Measurements from ENCODE around the gene OMP.

- TF ChIP-seq, protein P1, sequence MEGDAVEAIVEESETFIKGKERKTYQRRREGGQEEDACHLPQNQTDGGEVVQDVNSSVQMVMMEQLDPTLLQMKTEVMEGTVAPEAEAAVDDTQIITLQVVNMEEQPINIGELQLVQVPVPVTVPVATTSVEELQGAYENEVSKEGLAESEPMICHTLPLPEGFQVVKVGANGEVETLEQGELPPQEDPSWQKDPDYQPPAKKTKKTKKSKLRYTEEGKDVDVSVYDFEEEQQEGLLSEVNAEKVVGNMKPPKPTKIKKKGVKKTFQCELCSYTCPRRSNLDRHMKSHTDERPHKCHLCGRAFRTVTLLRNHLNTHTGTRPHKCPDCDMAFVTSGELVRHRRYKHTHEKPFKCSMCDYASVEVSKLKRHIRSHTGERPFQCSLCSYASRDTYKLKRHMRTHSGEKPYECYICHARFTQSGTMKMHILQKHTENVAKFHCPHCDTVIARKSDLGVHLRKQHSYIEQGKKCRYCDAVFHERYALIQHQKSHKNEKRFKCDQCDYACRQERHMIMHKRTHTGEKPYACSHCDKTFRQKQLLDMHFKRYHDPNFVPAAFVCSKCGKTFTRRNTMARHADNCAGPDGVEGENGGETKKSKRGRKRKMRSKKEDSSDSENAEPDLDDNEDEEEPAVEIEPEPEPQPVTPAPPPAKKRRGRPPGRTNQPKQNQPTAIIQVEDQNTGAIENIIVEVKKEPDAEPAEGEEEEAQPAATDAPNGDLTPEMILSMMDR (IDR thresholded peaks at IDR 0.05), result no peak
- TF ChIP-seq POLR2AphosphoS5 (IDR thresholded peaks at IDR 0.05) (no peak), POLR2A (IDR thresholded peaks at IDR 0.05) (no peak)
Observed at GRCh38 chr11:77094841-77095365, 7.7 kb upstream of the OMP start.
